ENCODE results near the gene SHOX.

DNA sequence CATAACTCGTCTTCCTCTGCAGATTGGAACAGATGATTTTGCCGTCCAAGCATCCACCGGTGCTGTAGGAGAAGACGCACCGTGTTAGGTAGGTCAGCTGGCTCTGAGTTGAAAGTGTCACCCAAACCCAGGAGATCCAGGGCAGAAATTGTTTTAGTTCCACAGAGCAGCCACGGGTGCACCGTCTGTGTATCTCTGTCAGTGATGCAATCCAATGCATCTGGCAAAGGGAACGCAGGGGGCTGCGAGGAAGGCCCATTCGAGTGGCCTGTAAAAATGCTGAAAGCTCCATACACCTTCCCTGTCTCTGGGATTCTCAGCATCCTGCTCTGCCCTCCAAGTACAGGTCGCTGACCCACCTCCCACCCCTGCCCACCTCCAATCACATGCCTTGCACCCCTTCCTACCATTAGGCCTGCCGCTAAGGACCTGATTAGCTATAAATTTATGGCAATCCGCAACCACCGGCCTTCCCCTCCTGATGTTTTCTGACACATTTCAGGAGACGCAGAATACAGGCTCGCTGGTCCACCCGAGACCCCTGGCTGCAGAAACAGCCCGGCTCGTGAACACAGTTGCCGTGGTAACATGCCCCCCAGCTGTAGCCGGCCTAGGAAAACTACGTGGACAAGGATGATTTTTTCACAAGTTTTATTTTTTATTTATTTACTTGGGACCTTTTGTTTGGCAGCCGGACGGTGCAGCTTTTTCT, 39.7 kb upstream of the SHOX start:
- TF ChIP-seq, protein P1, sequence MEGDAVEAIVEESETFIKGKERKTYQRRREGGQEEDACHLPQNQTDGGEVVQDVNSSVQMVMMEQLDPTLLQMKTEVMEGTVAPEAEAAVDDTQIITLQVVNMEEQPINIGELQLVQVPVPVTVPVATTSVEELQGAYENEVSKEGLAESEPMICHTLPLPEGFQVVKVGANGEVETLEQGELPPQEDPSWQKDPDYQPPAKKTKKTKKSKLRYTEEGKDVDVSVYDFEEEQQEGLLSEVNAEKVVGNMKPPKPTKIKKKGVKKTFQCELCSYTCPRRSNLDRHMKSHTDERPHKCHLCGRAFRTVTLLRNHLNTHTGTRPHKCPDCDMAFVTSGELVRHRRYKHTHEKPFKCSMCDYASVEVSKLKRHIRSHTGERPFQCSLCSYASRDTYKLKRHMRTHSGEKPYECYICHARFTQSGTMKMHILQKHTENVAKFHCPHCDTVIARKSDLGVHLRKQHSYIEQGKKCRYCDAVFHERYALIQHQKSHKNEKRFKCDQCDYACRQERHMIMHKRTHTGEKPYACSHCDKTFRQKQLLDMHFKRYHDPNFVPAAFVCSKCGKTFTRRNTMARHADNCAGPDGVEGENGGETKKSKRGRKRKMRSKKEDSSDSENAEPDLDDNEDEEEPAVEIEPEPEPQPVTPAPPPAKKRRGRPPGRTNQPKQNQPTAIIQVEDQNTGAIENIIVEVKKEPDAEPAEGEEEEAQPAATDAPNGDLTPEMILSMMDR (IDR thresholded peaks at IDR 0.05), result no peak
- TF ChIP-seq, protein P2, sequence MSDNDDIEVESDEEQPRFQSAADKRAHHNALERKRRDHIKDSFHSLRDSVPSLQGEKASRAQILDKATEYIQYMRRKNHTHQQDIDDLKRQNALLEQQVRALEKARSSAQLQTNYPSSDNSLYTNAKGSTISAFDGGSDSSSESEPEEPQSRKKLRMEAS (IDR thresholded peaks at IDR 0.05; ENCODE audit: low read depth), result no peak
- no peak for TF ChIP-seq SMC3 (IDR thresholded peaks at IDR 0.05; ENCODE audit: low read depth, low read length)
- TF ChIP-seq TAF1 (IDR thresholded peaks at IDR 0.05; ENCODE audit: borderline replicate concordance, low read depth, low read length), result no peak

All from SK-N-SH (cell line).